ENCODE data around the gene EMC6. TPM values are rescaled to one million over a fixed set of nuclear protein-coding genes. Genes with fewer than 3 reads are reported as not detected.

The EMC6 gene
- total RNA-seq, 1 donor from 2014 or later = 37.6 TPM

- TF ChIP-seq CTCF (IDR thresholded peaks at IDR 0.05) = no peak
- Mint-ChIP-seq H3K4me1 (ENCODE audit: low read depth) (peaks cover 29% of the 10 kb centered on the region), H3K27ac (ENCODE audit: unreplicated experiment) (peak overlapping the region; percentile 100), H3K4me3 (ENCODE audit: unreplicated experiment) (peak overlapping the region; percentile 95), H3K27me3 (ENCODE audit: low read depth) (no peaks in the 10 kb centered on the region), H3K9me3 (ENCODE audit: low read depth) (no peaks in the 10 kb centered on the region), H3K36me3 (ENCODE audit: low read depth) (peaks cover 2% of the 10 kb centered on the region)
- no peak for DNase-seq (ENCODE audit: low spot score)
Observed at GRCh38 chr17:3636908-3637373, 31.7 kb upstream of the EMC6 start.

GRCh38 chr17:3639981-3640596 is 28.5 kb upstream of the EMC6 start:
- peaks cover 2% of the 10 kb centered on the region for H3K36me3 Mint-ChIP-seq (ENCODE audit: low read depth)
- TF ChIP-seq CTCF (IDR thresholded peaks at IDR 0.05) = no peak
- H3K9me3 Mint-ChIP-seq (ENCODE audit: low read depth) = no peaks in the 10 kb centered on the region
- H3K27me3 Mint-ChIP-seq (ENCODE audit: low read depth) = no peaks in the 10 kb centered on the region
- DNase-seq (ENCODE audit: low spot score) = no peak
- H3K4me3 Mint-ChIP-seq (ENCODE audit: unreplicated experiment) = no peak overlapping the region
- H3K27ac Mint-ChIP-seq (ENCODE audit: unreplicated experiment) = peak overlapping the region; percentile 88
- H3K4me1 Mint-ChIP-seq (ENCODE audit: low read depth) = peaks cover 22% of the 10 kb centered on the region

- Mint-ChIP-seq H3K27ac (ENCODE audit: unreplicated experiment) (no peak overlapping the region), H3K36me3 (ENCODE audit: low read depth) (peaks cover 4% of the 10 kb centered on the region), H3K27me3 (ENCODE audit: low read depth) (no peaks in the 10 kb centered on the region), H3K4me1 (ENCODE audit: low read depth) (peaks cover 18% of the 10 kb centered on the region), H3K9me3 (ENCODE audit: low read depth) (no peaks in the 10 kb centered on the region), H3K4me3 (ENCODE audit: unreplicated experiment) (no peak overlapping the region)
- DNase-seq (ENCODE audit: low spot score) = no peak
- TF ChIP-seq CTCF (IDR thresholded peaks at IDR 0.05) = no peak
Observed at GRCh38 chr17:3641014-3641413, 27.6 kb upstream of the EMC6 start.

- Mint-ChIP-seq H3K4me1 (ENCODE audit: low read depth) (peaks cover 18% of the 10 kb centered on the region), H3K27me3 (ENCODE audit: low read depth) (no peaks in the 10 kb centered on the region), H3K36me3 (ENCODE audit: low read depth) (peaks cover 4% of the 10 kb centered on the region), H3K4me3 (ENCODE audit: unreplicated experiment) (no peak overlapping the region), H3K9me3 (ENCODE audit: low read depth) (no peaks in the 10 kb centered on the region), H3K27ac (ENCODE audit: unreplicated experiment) (no peak overlapping the region)
- TF ChIP-seq CTCF (IDR thresholded peaks at IDR 0.05) = no peak
- no peak for DNase-seq (ENCODE audit: low spot score)
Observed at GRCh38 chr17:3641717-3642486, 26.7 kb upstream of the EMC6 start.

- H3K4me3 Mint-ChIP-seq (ENCODE audit: unreplicated experiment) = no peak overlapping the region
- TF ChIP-seq CTCF (IDR thresholded peaks at IDR 0.05) = no peak
- H3K36me3 Mint-ChIP-seq (ENCODE audit: low read depth) = peaks cover 4% of the 10 kb centered on the region
- H3K9me3 Mint-ChIP-seq (ENCODE audit: low read depth) = no peaks in the 10 kb centered on the region
- H3K27me3 Mint-ChIP-seq (ENCODE audit: low read depth) = no peaks in the 10 kb centered on the region
- DNase-seq (ENCODE audit: low spot score) = no peak
- H3K27ac Mint-ChIP-seq (ENCODE audit: unreplicated experiment) = no peak overlapping the region
- H3K4me1 Mint-ChIP-seq (ENCODE audit: low read depth) = peaks cover 9% of the 10 kb centered on the region
Observed at GRCh38 chr17:3643889-3644349, 24.7 kb upstream of the EMC6 start.

All from chondrocyte (in vitro differentiated cells).